Spinal cord (tissue), 10 donors: Measurements from ENCODE around the gene SYT8. TPM values are rescaled to one million over a fixed set of nuclear protein-coding genes. Genes with fewer than 3 reads are reported as not detected.

Experiments
- DNase-seq, 6 donors: peaks; one replicate each; pipeline versions ENCODE4 v3.0.0 to v3.0.0-alpha.2; 2013 to 2015; ENCODE audit warnings: low spot score in 6 of 6, low read depth in 4 of 6
- H3K27ac ChIP-seq: one replicate; pipeline ENCODE4 v1.5.1; 2013; ENCODE audit warnings: low read depth, low read length, control low read depth
- H3K27me3 ChIP-seq: one replicate; pipeline ENCODE4 v1.6.1; 2013; ENCODE audit warnings: low read length; ENCODE audit not compliant: control insufficient read depth, insufficient read depth
- H3K36me3 ChIP-seq: one replicate; pipeline ENCODE4 v1.6.1; 2013; ENCODE audit warnings: low read length; ENCODE audit not compliant: control insufficient read depth, insufficient read depth
- H3K4me1 ChIP-seq: one replicate; pipeline ENCODE4 v1.6.1; 2013; ENCODE audit warnings: low read length; ENCODE audit not compliant: control insufficient read depth, insufficient read depth
- H3K4me3 ChIP-seq: one replicate; pipeline ENCODE4 v1.5.1; 2013; ENCODE audit warnings: low read depth, low read length, control low read depth
- H3K9me3 ChIP-seq: one replicate; pipeline ENCODE4 v1.6.1; 2013; ENCODE audit warnings: low read length; ENCODE audit not compliant: control insufficient read depth, insufficient read depth
- WGBS: methylation state at CpG from one replicate; pipeline ENCODE4 v1.1.5; 2013; ENCODE audit warnings: missing lambda C conversion rate; ENCODE audit not compliant: insufficient coverage; 5-methylcytosine and 5-hydroxymethylcytosine counted together
- polyA plus RNA-seq, 2 donors: library from polyadenylated mRNA; unstranded; fragments of 120-200 nt; gene quantifications; one replicate each; pipeline ENCODE4 v1.2.1, GENCODE V29; 2013; ENCODE audit not compliant: insufficient read length in 2 of 2
- total RNA-seq, 2 donors: library from RNA; depleted of rRNA in 1 of 2; stranded (reverse); fragments of 120-200 nt in 1 of 2; fragments of >200 nt in 1 of 2; gene quantifications; one replicate each; pipeline versions ENCODE4 v1.2.3 to v1.2.4, GENCODE V29; 2013 to 2014
- donor health status: healthy.

SYT8 gene
- total and polyA plus RNA-seq, 4 donors: 0.09 to 0.22 TPM; not detected in 2

DNA sequence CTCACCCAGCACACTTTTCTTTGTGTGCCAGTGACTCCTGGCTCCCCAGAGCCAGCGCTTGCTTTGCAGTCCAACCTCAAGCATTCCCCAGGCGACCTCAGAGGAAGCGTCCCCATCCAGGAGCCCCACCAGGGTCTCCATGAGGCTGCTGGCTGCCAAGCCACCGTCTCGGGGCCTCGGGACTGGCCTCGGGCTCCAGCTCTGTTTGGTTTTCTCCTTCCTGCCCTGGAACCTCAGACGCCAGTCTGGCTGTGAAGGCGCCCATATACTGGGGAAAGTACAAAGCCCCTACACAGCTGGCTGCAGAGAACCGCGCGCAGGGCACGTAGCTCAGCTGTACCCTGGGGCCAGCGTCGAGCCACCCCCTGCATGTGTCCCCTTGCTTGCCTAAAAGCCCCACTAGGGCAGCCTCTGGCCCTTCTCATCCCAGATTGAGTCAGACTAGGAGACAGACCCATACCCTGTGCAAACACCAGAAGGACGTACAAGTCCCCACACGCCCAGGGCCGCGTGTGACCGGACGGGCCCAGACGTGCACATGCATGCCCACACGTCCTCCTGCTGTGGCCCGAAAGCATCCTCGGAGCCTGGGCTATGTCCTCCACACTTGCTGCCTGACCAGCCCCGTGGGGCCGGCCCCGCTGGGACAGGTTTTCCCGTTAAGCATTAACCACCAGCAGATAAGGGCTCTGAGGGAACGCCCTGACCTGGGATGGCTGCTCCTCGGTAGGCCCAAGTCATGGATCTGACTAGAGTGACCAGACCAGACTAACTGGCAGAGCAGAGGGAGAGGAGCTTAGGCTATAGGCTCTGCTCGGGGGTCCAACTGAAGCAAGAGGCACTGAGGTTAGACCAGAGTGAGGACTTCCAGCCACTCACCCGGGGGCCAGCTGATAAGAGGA is 4.2 kb upstream of the SYT8 start:
- Histone ChIP-seq H3K4me3 (no peak overlapping the region), H3K27ac (no peak overlapping the region), H3K36me3 (no peaks in the 10 kb centered on the region), H3K4me1 (peaks cover 68% of the 10 kb centered on the region), H3K27me3 (peaks cover 8% of the 10 kb centered on the region), H3K9me3 (no peaks in the 10 kb centered on the region)
- no peak for DNase-seq
- 76% methylated on average over 33 of the region's 33 CpGs for WGBS

DNA sequence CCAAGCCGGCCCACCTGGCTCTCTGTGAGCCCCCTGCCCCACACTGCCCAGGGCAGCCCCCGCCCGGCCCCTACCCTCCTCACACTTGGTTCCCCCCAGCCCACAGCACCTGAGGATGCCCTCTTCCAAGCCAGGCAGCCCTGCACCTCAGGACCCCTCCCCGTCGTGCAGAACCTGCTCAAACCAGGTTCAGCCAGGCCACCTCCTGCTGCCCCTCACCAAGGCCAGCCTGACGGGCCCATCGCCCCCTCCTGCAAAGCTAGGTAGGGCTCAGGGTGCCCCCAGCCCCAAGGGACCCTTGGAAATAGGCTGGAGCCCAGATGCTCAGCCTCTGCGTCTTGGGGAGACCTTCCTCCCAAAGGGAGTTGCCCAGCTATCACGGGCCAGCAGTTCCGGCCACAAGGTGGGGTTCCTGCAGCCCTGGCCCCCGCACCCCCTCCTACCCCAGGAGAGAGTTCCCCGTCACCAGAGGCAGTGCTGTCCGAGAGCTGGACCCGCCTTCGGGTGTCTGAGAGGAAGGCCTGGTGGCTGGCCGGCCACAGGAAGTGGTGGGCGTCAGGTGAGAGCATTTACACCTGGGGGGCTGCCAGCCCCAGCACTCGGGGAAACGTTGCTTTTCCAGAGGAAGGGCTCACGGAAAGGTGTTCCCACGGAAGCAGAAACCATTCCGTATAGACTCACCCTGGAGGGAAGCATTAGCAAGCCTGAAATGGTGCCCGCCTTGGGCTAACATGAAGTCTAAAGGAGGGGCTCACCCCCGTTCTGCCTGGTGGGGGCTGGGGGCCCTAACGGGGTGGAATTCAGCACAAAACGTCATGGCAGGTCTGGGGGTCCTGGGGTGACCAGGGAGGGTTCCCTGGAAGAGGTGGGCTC is 3.2 kb upstream of the SYT8 start:
- Histone ChIP-seq H3K27me3 (peaks cover 8% of the 10 kb centered on the region), H3K9me3 (no peaks in the 10 kb centered on the region), H3K4me3 (no peak overlapping the region), H3K4me1 (peaks cover 58% of the 10 kb centered on the region), H3K27ac (no peak overlapping the region), H3K36me3 (no peaks in the 10 kb centered on the region)
- WGBS: 71% methylated on average over 19 of the region's 26 CpGs
- no peak for DNase-seq

- DNase-seq: peak in 2 of 6 donors; percentile 36 to 61
- H3K27me3 ChIP-seq: peaks cover 8% of the 10 kb centered on the region
Measured at GRCh38 chr11:1832211-1832919, 2.4 kb upstream of the SYT8 start.

GRCh38 chr11:1832920-1833295 is 1.9 kb upstream of the SYT8 start:
- no peak overlapping the region for H3K27ac ChIP-seq
- peaks cover 51% of the 10 kb centered on the region for H3K4me1 ChIP-seq
- 45% methylated on average over 17 of the region's 17 CpGs for WGBS
- H3K36me3 ChIP-seq: no peaks in the 10 kb centered on the region
- peak in 2 of 6 donors; percentile 51 to 84 for DNase-seq
- no peaks in the 10 kb centered on the region for H3K9me3 ChIP-seq
- peaks cover 8% of the 10 kb centered on the region for H3K27me3 ChIP-seq
- no peak overlapping the region for H3K4me3 ChIP-seq

More at GRCh38 chr11:1832211-1832919, 2.4 kb upstream of the SYT8 start:
- H3K9me3 ChIP-seq: no peaks in the 10 kb centered on the region
- H3K36me3 ChIP-seq: no peaks in the 10 kb centered on the region
- H3K4me3 ChIP-seq: no peak overlapping the region
- no peak overlapping the region for H3K27ac ChIP-seq
- 12% methylated on average over 40 of the region's 40 CpGs for WGBS
- H3K4me1 ChIP-seq: peaks cover 51% of the 10 kb centered on the region

DNA sequence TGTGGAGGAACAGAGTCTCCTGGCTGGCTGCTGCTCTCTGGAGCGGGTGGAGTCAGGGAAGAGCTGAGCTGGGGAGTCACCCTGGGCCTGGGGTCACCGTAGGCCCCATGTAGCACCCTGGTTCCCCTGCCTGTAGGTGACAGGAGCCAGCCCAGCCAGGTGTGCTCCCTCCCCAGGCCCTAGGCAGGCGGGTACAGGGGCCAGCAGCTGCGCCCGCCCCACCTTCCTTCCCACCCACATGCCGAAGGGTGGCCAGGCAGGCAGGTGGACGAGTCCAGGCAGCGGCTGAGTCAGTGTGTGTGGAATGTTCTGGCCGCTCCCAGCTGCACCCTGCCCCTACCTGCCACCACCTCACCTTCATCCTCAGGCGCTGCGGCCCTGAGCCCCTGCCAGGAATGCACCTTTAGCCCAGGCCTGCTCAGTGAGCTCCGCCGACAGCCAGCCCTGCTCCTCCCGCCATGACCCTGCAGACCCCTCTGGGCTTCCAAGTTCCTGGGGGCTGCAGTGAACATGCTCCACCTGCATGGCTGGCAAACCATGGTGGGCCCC is 654 bp upstream of the SYT8 start:
- Histone ChIP-seq H3K4me1 (peaks cover 48% of the 10 kb centered on the region), H3K9me3 (no peaks in the 10 kb centered on the region), H3K27me3 (peaks cover 8% of the 10 kb centered on the region), H3K27ac (no peak overlapping the region), H3K36me3 (no peaks in the 10 kb centered on the region), H3K4me3 (no peak overlapping the region)
- DNase-seq: no peak
- 94% methylated on average over 9 of the region's 14 CpGs for WGBS

DNA sequence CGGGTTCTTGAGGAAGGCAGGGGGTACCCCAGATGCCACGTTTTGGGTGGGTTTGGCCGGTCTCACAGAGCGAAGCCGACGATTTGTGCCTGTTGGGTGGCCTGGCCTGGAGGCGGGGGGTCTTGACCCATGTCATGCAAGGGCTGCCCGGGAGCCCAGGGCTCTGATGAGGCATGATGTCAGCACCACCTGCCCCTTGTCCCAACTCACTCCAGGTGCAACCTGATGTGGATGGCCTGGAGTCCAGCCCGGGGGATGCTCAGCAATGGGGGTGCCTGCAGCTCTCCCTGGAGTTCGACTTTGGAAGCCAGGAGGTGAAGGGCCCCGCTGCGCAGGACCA is 851 bp downstream of the SYT8 start:
- no peak for DNase-seq
- Histone ChIP-seq H3K27ac (no peak overlapping the region), H3K27me3 (peaks cover 6% of the 10 kb centered on the region), H3K4me1 (peaks cover 39% of the 10 kb centered on the region), H3K4me3 (no peak overlapping the region), H3K9me3 (no peaks in the 10 kb centered on the region), H3K36me3 (no peaks in the 10 kb centered on the region)
- 87% methylated on average over 12 of the region's 12 CpGs for WGBS

GRCh38 chr11:1836011-1836945 is 1.5 kb downstream of the SYT8 start:
- no peak overlapping the region for H3K4me3 ChIP-seq
- no peaks in the 10 kb centered on the region for H3K9me3 ChIP-seq
- WGBS: 91% methylated on average over 41 of the region's 43 CpGs
- H3K27ac ChIP-seq: no peak overlapping the region
- H3K27me3 ChIP-seq: peaks cover 6% of the 10 kb centered on the region
- peaks cover 35% of the 10 kb centered on the region for H3K4me1 ChIP-seq
- H3K36me3 ChIP-seq: no peaks in the 10 kb centered on the region
- no peak for DNase-seq

DNA sequence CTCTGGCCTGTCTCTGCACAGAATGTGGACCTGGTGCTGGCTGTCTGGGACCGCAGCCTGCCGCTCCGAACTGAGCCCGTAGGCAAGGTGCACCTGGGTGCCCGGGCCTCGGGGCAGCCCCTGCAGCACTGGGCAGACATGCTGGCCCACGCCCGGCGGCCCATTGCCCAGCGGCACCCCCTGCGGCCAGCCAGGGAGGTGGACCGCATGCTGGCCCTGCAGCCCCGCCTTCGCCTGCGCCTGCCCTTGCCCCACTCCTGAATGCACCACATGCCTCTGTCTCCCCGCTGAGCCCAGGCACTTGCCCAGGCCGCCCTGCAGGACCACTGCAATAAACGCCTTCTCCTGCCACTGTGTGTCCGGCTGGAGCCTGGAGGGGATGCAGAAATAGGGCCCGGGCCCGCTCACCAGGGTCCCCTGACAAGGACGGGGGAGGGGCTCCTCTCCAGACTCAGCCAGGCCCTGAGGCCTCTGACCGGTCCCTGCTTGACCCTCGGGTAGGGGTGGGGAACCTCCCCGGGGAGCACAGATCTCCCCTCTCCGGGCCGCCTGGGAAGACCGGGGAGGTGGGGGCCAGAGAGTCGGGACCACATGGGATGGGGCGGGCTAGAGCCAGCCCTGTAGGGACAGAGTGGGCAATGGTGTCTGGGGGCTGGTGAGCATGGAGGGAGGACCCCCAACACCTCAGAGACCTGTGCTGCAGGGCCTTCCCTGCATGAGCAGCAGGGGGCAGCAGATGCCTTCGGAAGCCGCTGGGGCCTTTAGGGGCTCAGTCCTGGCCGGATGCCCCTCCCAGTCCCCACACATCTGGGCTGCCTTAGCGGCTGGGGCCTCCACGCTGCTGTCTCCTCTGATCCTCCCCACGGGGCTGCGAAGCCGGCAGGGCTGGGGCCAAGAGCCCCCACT is 2.6 kb downstream of the SYT8 start:
- DNase-seq: peak in 4 of 6 donors; percentile 29 to 83 (median 55)
- no peak overlapping the region for H3K4me3 ChIP-seq
- H3K36me3 ChIP-seq: no peaks in the 10 kb centered on the region
- 43% methylated on average over 38 of the region's 38 CpGs for WGBS
- no peaks in the 10 kb centered on the region for H3K27me3 ChIP-seq
- H3K27ac ChIP-seq: no peak overlapping the region
- no peaks in the 10 kb centered on the region for H3K9me3 ChIP-seq
- H3K4me1 ChIP-seq: peaks cover 24% of the 10 kb centered on the region
